ENCODE measurements around the gene FLNB. TPM values are rescaled to one million over a fixed set of nuclear protein-coding genes. Genes with fewer than 3 reads are reported as not detected.

The FLNB gene
- total RNA-seq, 1 experiment from 2014 or later: 127 TPM

DNA sequence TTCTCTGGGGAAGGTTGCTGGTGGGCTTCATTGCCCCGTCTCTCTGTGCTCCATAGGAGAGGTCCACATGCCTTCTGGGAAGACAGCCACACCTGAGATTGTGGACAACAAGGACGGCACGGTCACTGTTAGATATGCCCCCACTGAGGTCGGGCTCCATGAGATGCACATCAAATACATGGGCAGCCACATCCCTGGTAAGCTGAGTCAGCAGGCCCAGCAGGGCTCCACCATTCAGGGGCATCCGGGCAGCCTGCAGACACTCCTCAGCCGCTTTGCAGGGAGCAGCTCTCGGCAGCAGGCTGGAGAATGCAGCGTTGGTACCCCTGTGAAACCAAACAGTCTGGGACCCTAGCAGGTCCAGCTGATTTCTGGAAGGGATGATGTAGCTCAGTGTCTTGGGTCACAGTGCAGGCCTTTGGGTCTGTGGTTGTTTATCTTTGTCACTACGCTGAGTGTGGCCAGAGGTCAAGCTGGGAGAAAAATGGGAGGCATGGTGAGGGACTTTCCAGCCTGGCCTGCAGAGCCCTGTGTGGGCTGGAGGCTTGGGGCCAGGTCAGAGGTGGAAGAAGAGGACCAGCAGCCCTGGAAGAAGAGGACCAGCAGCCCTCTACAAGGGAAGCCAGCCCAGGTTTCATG, 135.3 kb downstream of the FLNB start (continued):
- TF ChIP-seq, protein P1, sequence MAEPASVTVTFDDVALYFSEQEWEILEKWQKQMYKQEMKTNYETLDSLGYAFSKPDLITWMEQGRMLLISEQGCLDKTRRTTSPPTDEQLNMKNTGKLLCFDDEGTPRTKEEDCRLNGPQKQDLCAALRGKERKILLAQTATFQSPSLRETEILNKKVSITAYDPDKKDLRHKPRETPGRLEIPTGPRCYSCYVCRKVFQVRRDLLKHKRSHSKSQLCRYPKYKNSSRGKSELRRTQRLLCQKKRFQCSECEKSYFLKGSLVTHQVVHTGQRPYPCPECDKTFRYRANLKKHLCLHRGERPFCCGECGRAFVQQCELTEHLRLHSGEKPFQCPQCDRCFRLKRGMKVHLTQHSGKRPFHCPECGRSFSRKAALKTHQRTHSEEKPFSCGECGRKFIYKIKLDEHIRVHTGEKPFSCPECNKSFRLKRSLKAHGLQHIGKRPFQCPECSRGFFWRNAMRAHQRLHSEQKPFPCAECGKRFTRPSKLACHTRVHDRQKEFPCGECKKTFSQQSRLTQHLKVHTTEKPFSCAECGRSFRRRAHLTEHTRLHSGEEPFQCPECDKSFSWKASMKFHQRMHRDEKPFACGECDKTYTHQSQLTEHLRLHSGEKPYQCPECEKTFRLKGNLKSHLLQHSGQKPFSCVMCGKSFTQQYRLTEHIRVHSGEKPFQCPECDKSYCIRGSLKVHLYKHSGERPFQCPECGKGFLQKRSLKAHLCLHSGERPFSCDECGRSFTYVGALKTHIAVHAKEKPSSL (CRISPR knock-in tag; conservative IDR thresholded peaks at IDR 0.05): no peak
- TF ChIP-seq, protein P2, sequence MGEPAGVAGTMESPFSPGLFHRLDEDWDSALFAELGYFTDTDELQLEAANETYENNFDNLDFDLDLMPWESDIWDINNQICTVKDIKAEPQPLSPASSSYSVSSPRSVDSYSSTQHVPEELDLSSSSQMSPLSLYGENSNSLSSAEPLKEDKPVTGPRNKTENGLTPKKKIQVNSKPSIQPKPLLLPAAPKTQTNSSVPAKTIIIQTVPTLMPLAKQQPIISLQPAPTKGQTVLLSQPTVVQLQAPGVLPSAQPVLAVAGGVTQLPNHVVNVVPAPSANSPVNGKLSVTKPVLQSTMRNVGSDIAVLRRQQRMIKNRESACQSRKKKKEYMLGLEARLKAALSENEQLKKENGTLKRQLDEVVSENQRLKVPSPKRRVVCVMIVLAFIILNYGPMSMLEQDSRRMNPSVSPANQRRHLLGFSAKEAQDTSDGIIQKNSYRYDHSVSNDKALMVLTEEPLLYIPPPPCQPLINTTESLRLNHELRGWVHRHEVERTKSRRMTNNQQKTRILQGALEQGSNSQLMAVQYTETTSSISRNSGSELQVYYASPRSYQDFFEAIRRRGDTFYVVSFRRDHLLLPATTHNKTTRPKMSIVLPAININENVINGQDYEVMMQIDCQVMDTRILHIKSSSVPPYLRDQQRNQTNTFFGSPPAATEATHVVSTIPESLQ (CRISPR knock-in tag; IDR thresholded peaks at IDR 0.05): no peak
- TF ChIP-seq, protein P3, sequence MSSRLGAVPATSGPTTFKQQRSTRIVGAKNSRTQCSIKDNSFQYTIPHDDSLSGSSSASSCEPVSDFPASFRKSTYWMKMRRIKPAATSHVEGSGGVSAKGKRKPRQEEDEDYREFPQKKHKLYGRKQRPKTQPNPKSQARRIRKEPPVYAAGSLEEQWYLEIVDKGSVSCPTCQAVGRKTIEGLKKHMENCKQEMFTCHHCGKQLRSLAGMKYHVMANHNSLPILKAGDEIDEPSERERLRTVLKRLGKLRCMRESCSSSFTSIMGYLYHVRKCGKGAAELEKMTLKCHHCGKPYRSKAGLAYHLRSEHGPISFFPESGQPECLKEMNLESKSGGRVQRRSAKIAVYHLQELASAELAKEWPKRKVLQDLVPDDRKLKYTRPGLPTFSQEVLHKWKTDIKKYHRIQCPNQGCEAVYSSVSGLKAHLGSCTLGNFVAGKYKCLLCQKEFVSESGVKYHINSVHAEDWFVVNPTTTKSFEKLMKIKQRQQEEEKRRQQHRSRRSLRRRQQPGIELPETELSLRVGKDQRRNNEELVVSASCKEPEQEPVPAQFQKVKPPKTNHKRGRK (CRISPR knock-in tag; IDR thresholded peaks at IDR 0.05; ENCODE audit: borderline replicate concordance): no peak
- TF ChIP-seq GTF2I (CRISPR knock-in tag; conservative IDR thresholded peaks at IDR 0.05) (no peak), TEAD1 (CRISPR knock-in tag; IDR thresholded peaks at IDR 0.05) (no peak)

DNA sequence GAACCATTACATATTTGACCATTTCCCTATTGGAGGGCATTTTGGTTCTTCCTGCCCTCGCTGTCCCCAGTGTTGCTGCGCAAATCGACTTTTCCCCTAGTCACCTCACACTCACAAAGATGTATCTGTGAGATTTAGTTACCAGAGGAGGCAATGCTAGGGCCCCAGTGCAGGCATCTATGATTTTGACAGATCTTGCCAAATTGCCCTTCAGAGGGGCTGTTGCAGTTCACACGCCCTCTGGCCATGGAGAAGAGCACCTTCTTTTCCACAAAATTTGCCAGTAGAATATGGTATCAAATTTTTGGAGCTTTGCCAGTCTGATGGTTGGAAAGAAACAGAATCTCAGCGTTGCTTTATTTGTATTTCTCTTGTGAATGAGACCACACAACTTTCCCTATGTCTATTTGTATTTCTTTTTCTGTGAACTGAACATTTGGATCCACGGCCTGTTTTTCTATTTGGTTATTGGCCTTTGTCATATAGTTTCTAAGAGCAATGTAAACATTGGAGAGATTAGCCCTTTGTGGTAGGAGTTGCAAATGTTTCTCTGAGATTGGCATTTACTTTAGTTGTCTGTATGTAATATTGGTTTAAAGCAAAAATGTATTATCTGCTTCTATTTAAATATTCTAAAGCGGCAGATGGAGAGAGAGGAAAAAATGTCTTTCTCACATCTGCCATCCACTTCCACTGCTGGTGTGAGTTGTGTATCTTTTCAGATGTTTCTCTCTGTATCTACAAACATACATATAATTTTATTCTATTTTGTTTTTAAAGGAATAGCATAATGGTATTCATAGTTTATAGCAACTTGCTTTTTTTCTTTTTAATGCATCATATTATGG, 136.5 kb downstream of the FLNB start:
- Mint-ChIP-seq H3K36me3 (peaks cover 75% of the 10 kb centered on the region), H3K27ac (no peak overlapping the region), H3K4me1 (no peaks in the 10 kb centered on the region), H3K27me3 (ENCODE audit: low read depth) (no peaks in the 10 kb centered on the region), H3K4me3 (no peak overlapping the region), H3K9me3 (no peaks in the 10 kb centered on the region)
- TF ChIP-seq, protein P4, sequence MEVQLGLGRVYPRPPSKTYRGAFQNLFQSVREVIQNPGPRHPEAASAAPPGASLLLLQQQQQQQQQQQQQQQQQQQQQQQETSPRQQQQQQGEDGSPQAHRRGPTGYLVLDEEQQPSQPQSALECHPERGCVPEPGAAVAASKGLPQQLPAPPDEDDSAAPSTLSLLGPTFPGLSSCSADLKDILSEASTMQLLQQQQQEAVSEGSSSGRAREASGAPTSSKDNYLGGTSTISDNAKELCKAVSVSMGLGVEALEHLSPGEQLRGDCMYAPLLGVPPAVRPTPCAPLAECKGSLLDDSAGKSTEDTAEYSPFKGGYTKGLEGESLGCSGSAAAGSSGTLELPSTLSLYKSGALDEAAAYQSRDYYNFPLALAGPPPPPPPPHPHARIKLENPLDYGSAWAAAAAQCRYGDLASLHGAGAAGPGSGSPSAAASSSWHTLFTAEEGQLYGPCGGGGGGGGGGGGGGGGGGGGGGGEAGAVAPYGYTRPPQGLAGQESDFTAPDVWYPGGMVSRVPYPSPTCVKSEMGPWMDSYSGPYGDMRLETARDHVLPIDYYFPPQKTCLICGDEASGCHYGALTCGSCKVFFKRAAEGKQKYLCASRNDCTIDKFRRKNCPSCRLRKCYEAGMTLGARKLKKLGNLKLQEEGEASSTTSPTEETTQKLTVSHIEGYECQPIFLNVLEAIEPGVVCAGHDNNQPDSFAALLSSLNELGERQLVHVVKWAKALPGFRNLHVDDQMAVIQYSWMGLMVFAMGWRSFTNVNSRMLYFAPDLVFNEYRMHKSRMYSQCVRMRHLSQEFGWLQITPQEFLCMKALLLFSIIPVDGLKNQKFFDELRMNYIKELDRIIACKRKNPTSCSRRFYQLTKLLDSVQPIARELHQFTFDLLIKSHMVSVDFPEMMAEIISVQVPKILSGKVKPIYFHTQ (CRISPR knock-in tag; IDR thresholded peaks at IDR 0.05): no peak
- TF ChIP-seq HMGA2 (CRISPR knock-in tag; IDR thresholded peaks at IDR 0.05) (no peak), ZNF121 (CRISPR knock-in tag; IDR thresholded peaks at IDR 0.05) (no peak), NFYB (CRISPR knock-in tag; conservative IDR thresholded peaks at IDR 0.05; ENCODE audit: low read depth) (no peak), FOXP1 (CRISPR knock-in tag; IDR thresholded peaks at IDR 0.05; ENCODE audit: borderline replicate concordance) (no peak), ZNF263 (CRISPR knock-in tag; IDR thresholded peaks at IDR 0.05; ENCODE audit: low read depth) (no peak), RELA (CRISPR knock-in tag; IDR thresholded peaks at IDR 0.05; ENCODE audit: borderline replicate concordance) (no peak), OVOL2 (CRISPR knock-in tag; IDR thresholded peaks at IDR 0.05; ENCODE audit: borderline replicate concordance) (no peak), ZNF671 (CRISPR knock-in tag; IDR thresholded peaks at IDR 0.05) (no peak), PRRX2 (CRISPR knock-in tag; IDR thresholded peaks at IDR 0.05) (no peak)
- TF ChIP-seq, protein P5, sequence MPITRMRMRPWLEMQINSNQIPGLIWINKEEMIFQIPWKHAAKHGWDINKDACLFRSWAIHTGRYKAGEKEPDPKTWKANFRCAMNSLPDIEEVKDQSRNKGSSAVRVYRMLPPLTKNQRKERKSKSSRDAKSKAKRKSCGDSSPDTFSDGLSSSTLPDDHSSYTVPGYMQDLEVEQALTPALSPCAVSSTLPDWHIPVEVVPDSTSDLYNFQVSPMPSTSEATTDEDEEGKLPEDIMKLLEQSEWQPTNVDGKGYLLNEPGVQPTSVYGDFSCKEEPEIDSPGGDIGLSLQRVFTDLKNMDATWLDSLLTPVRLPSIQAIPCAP (CRISPR knock-in tag; IDR thresholded peaks at IDR 0.05): no peak
- TF ChIP-seq, protein P6, sequence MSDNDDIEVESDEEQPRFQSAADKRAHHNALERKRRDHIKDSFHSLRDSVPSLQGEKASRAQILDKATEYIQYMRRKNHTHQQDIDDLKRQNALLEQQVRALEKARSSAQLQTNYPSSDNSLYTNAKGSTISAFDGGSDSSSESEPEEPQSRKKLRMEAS (CRISPR knock-in tag; IDR thresholded peaks at IDR 0.05): no peak
- ChIA-PET POLR2A (no interaction called here), CTCF (no interaction called here)
- ATAC-seq (no peak), DNase-seq (ENCODE audit: low spot score) (no peak)
